ENCODE measurements around the gene ZCCHC14.
"Not testable (repeated sequence)": the region's sequence is repeated elsewhere in the genome, so short reads cannot be mapped to it uniquely, and the experiment has no call there.

The ZCCHC14 gene

DNA sequence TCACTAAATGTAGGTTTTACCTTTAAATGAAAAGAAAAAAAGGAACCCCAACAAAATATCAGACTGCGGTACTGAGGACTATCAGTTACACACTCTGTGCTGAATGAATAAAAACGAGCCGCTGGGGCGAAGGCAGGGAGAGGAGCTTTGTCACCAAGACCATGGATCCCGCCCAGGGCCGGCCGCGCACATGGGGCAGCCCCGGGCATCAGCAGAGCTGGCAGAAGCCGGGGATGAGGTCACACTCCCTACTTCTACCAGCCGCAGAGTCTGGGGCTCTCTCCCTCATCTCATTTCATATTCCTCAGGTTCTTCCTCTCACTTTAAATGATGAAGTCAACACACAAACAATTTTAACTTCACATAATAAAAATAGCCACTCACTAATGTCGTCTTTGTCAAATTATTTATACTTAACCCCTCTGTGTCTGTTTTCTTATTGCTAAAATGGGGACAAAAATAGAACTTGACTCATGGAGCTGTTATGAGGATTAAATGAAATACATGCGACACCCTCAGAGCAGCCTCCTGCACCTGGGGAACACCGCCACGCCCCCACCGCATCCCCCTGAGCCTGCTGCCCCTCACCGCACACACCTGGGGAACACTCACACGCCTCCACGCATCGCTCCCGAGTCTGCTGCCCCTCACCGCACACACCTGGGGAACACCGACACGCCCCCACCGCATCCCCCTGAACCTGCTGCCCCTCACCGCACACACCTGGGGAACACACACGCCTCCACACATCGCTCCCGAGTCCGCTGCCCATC lies 15.4 kb downstream of the ZCCHC14 start:
- not testable (repeated sequence) for DNase-seq (ENCODE audit: low read depth)

DNA sequence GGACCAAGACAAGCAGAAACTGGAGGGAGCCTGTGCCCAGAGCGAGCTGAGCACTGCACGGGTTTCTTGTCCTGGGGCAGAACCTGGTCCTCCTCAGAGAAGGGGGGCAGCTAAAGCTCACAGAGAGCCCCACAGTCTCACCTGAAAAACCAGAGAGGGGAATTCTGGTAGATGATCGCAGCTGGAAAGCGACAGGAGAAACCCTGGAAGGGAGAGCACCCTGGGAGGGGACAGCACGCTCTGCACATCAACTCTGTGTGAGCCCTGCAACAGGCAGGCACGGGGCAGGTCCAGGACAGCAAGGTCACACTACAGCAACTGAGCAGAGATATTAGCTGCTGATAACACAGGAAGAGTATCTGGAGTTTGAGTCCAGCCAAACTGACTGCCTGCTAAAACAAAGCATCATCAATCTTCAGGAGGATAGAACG lies 18.2 kb downstream of the ZCCHC14 start:
- DNase-seq (ENCODE audit: low read depth): no peak

DNA sequence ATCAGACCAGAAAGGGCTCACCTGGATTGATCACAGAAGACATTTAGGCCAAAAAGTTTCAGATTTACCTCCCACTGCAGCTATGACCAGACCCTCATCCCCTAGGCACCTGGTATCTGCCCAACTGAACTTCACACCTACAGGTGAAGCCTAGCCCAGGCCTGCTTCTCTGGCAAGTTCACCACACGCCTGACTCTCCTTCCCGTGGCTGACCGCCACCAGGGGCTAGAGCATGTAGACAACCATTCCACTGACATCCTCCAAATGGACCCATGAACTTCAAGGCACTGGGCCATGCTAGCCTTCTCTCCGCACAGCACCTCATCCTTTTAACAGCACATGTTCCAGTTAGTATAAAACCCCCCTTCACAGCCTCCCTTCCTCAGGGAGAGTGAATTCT lies 18.8 kb downstream of the ZCCHC14 start:
- DNase-seq (ENCODE audit: low read depth): no peak

DNA sequence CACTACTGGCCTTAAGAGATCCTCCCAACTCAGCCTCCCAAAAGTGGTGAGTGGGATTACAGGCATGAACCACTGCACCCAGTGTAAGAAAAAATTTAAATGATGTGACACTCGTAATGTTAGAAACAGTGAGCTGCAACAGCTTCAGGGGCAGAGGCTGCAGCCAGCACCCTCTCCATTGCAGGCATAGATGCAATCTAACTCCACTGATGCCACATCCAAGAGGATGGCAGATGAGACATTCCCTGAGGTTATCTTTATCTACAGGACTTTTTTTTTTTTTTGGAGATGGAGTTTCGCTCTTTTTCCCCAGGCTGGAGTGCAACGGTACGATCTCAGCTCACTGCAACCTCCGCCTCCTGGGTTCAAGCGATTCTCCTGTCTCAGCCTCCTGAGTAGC lies 19.9 kb downstream of the ZCCHC14 start:
- DNase-seq (ENCODE audit: low read depth): no peak

DNA sequence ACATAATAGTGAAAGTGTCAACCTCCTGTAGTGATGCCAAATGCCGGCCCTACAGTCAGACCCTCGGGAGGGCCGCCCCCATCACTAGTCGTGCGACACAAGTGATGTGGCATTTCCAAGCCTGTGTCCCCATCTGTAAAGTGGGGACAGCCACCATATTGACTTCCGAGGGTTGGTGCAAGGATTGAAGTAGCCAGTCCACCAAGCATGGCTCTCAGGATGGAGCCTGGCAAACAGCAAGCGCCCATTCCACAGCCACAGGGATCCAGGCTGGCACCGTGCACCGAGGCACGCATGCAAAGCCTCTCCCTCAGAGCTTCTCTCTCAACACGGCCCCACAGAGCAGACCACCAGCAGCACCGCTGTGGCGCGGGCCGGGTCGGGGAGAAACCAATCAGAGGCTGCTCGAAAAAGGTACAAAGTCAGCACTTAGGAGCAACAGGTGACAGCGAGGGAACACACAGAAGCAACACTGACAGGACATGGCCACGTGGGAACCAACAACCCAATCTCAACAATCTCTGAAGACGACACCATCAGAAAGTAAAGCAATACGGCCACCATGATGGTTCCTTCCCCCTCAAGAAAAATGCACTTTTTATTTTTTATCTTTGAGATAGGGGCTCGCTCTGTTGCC lies 20.6 kb downstream of the ZCCHC14 start:
- no peak for DNase-seq (ENCODE audit: low read depth)

DNA sequence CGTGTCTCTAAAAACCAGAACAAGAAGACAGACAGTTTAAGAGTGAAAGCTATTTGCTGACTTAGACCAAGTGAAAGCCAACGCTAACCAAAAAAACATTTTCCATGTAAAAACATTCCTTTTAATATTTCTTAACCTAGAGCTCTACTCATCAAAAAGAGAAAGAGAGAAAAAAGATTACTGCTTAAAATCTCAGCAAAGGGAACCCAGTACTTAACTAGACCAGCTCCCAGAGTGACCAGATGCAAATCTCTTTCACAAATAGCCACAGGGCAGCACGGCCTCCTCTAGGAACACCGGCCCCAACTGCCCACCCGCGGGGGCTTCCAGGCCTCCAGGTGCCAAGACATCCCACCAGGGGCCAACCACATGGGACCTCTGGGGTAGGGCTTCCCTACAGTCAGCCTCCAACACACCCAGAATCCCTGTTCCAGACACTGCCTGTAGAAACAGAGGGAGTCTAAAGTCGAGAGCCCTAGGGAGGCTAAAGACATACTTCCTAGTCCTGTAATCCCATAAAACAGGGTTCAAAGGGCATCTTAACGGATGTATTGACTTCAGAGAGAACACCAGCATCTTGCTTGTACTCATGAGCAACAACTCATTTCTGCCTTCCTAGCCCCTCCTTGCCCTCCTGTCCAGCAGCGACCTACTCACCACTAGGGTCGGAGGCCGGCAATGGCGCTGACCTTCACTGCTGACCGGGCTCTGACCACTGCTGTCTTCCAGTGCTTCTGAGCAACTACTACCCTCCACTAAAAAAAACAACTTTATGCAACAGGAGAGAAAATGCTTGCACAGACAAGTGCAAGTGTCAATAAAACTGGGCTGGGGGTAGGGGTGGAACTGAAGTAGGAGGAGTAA lies 21.3 kb downstream of the ZCCHC14 start:
- DNase-seq (ENCODE audit: low read depth): no peak

DNA sequence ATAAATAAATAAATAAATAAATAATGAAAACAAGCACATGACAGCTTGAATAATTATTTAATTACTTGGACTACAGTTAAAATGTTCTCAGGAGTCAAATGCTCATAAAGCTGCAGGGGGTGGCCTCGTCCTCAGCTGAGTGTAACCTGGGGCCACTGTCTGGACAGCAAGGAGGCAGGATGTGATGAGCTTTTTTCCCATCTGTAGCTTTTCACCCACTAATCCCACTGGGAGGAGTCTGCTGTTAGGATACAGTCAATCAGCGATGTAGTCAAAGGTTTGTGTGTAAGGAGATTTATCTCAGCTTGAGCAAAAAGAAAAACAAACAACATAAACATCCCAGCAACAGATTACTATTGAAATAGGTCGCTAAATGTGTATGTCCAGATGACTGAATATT lies 22.5 kb downstream of the ZCCHC14 start:
- no peak for DNase-seq (ENCODE audit: low read depth)

DNA sequence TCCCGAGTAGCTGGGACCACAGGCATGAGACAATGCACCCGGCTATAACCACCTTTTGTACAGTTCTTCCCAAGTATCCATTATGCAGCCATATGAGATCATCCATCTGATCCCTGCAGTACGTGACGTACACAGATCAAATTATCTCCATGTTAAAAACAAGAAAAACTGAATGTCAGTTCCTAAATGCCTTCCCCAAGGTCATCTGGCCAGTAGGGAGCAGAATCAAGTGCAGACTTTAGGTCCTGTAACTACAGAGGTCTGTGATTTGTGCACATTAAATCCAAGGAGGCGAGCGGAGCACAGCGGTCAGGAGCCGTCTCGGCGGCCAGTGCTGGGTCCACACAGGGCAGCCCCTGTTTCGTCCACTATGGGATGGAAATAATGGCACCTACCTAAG lies 23.7 kb downstream of the ZCCHC14 start:
- DNase-seq (ENCODE audit: low read depth): no peak

DNA sequence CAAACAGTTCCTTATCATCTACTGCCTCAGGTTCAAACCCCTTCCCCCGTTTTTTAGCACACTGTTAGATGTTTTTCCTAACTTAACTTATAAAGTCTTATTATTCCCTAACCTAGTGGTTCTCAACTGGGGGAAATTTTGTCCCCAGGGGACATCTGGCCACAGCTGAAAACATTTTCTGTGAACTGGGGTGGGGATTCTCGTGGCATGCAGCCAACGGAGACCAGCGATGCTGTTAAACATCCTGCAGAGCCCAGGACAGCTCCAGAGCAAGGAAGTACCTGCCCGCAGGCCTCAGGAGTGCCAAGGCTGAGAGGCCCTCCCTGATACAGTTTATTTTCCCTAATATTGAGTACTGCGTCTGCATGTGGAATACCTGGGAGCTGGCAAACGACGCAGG lies 24.3 kb downstream of the ZCCHC14 start:
- no peak for DNase-seq (ENCODE audit: low read depth)

DNA sequence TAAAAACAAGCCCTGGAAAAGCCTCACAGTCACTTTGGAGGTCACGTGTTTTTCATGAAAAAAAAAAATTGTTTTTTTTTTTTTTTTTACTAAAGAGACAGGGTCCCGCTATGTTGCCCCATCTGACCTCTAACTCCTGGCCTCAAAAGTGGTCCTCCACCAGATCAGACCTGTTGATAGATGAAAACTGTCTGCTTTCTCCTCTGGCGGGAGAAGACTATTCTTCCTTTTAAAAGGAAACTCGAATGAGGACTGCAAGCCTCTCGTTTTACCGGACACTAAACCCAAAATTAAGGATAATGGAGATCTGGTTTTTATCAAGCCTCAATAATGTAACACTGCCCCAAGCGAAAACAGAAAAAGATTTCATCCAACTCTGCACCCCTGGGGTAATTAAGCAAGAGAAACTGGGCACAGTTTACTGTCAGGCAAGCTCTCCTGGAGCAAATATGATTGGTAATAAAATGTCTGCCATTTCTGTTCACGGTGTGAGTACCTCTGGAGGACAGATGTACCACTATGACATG lies 25.8 kb downstream of the ZCCHC14 start:
- no peak for DNase-seq (ENCODE audit: low read depth)

DNA sequence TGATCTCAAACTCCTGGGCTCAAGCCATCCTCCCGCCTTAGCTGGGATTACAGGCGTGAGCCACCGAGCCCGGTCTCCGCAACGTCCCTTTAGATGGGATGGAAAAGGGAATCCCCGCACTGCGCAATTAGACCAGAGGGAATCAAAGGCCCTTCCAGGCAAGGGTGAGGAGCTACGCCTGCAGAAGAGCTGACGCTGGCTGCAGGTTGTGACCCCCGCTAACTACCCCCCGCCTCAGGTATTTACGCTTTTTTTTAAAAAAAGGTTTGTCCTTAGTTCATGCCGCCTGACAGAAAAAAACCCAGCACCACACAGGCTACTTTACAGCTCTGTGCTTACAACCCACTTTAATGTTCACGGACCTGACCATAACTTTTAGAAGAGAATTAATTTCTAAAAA lies 26.9 kb downstream of the ZCCHC14 start:
- DNase-seq (ENCODE audit: low read depth): no peak

DNA sequence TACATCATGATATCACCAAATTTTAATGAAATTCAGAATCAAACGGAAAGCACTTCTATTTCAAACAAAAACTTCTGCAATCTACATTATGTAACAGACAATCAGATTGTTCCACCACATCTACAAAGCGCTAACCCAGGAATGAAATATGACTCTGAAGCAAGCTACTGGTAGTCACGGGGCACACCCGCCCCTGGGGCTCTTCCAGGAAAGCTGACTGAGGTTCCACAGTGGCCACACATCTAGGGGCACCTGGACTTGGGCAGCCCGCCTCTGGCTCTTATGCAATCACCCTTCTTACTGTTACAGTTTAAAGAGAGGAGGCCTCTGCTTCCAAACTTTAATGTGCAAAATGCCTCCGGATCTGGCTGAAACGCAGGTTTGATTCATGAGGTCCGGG lies 27.5 kb downstream of the ZCCHC14 start:
- no peak for DNase-seq (ENCODE audit: low read depth)

DNA sequence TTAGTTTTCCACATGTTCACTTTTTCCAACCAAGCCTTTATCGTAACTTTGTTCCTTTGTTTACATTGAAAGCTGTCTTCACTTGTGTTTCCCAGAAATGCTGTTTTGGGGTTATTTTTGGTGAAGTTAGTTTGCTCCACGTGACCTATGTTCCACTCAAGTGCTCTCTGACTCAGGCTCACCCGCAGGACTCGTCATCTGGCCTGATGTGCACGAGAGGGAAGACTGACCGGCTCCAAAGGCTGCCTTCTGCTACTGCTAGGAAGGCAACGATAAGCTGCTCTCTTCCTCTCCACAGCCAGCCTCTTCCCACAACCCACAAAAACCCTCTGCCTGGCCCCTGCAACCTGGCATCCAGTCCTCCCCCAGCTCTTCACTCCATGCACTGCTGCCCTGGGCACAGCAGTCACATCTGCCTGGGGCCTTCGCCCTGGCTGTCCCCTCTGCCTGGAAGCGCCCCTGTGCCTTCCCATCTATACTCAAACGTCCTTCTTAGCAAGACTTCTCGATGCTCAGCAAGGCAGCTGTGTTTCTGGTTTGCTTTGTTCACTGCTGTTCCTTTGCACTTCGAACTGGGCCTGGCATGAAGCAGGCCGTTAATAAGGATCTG lies 28.0 kb downstream of the ZCCHC14 start:
- DNase-seq (ENCODE audit: low read depth): no peak

DNA sequence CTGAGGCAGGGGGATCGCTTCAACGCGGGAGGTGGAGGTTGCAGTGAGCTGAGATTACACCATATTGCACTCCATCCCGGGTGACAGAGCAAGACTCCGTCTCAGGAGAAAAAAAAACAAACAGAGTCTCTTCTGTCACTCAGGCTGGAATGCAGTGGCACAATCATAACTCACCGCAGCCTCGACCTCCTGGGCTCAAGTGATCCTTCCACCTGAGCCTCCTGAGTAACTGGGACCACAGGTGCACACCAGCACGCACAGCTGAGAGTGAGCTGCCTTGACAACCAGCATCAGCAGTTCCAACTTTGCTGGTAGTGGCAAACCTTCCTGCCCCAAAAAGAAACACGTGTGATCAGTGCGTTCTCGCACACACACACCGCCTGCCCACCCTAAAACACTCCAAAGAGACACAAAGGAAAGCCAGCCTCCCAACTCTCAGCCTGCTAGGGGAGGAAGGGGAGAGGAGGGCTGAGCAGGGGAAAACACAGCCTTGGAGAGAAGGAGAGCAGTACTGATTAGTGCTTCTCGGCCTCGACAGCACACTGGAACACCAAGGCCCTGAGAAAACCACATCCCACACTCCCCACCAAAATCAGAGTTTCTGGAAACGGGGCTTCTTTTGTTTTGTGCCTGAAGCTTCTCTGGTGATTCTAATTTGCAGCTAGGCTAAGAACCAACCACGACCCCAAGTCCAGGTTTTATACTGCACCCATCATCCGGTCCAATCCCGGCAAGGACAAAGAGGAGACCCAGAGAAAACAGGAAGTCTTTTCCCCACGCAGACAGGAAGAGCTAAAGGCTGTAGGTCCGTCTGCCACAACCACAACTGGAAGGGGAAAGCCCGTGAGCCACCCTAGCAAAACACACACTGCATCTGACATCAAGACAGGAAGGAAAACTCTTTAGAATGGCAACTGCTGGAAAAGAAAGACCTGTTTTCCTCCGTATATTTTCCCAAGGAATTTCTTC lies 28.8 kb downstream of the ZCCHC14 start:
- no peak for DNase-seq (ENCODE audit: low read depth)

DNA sequence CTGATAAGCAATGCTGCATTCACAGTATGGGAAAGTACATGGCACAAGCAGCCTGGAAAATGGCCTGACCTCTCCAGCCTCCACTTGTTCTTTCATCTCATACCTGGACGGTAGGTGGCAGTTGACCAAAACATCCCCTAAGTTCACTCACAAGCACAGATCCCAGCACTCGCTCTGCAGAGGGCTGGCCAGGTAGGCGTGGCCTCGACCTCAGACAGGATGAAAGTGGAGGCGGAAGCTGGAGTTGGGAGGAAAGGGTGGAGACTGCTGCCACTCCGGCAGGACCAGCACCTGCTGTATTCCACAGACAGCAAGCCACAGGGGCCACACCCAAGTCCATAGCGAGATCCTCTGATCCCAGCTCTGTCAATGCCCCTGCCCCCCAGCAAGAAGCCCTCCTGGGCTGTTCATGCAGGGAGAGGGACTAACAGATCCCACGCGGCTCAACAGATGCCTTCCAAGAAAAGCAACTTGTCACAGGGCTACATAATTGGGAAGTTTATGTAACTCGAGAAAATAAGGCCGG lies 31.3 kb downstream of the ZCCHC14 start:
- DNase-seq (ENCODE audit: low read depth): no peak

DNA sequence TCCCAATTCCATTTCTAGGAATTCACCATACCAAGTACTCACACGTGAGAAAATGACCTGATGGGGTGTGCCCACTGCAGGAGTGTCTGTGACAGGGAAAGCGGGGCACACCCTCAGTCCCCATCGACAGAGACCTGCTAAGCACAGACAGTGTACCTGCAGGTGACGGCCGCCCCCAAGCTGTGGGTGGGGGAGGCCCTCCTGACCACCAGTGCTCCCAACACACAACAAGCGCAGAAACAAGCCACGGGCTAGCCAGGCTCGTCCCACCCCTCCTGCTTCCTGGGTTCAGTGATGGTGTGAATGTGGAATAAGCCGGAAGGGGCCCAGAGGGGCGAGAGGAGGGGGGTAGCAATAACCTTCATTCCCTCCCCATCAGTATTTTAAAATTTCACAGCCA lies 31.9 kb downstream of the ZCCHC14 start:
- no peak for DNase-seq (ENCODE audit: low read depth)

DNA sequence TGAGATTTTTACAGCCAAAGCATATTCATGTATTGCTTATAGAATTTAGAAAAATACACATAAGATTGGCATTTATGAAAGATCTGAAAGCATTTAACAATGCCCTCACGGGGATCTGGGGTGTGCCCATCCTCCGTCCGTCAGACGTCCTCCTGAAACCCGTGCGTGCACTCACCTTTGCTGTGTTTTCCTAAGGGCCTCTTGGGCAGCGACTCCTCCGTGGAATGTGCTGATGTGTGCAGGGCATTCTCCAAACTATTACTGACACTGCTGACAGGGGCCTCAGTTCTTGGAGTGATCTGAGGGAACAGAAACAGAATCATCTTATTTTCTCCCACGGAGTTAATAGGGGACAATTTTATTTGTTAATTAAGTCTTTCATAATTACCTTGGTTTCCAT lies 33.0 kb downstream of the ZCCHC14 start:
- no peak for DNase-seq (ENCODE audit: low read depth)

DNA sequence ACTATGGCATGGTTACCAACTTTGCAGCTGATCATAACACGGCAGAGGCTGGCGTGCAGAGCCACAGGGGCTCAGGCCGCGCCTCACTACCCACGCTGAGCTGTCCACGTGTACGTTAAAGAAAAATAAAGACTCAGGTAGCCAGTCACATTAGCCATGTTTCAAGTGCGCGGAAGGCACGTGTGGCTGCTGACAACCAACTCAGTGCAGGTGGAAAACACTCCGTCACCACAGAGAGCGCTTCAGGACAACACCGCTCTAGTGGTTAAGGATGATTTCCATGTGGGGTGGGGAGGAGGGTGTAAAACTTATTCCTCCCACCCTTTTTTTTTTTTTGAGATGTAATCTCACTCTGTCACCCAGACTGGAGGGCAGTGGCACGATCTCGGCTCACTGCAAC lies 33.8 kb downstream of the ZCCHC14 start:
- no peak for DNase-seq (ENCODE audit: low read depth)

DNA sequence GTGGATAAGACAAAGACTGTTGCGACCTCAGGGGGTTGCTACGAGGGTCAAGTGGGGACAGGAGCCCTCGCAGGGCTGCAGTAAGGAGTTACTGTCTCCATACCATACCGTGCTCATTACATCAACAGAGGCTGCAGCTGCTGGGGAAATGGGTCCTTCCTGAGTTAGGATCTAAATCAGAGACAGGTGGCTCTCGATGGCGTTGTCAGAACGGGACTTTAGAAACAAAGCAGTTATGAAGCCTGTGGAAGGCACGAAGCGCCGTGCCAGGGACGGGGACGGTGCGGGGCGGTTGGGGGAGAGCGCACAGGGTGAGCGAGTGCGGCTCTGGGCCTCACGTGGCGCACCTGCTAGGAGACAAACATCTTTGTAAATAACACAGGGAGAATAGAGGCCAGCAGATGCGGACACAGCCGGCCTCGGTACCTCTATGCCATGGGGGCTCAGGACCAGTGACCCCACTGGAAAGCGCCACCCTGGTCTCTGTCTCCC lies 34.4 kb downstream of the ZCCHC14 start:
- no peak for DNase-seq (ENCODE audit: low read depth)

DNA sequence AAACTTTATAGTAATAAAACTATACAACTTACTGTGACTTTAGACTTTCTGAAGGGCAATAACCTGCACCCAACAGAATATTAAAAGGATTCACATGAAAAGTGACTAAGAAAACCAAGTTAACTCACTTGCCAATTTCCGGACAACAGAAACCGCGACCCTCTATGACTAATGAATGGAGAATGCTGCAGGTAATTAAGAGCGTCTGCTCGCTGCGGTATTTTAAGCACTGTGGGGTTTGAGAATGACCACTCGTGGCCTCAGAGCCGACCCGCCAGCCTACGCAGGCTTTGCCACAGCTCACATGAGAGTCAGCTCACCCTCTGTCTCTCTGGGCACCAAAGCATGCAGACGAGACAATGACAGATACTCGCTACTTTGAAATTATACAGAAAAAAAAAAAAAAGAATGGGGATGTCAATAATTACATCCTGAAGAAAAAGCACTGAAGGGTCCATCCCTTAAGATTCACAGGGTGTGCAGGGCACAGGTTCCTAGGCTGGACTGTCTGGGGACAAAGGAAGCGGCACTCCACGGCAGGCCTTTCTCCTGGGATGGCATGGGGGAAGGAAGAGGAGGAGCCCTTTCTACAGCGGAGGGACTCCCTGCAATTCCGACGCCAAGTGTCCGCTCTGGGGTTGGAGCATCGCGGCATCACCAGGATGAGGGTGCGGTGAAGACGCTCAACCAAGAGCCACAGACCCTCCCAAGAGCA lies 35.0 kb downstream of the ZCCHC14 start:
- DNase-seq (ENCODE audit: low read depth): peak; percentile 7

Data from T-helper 22 cell (primary cell).